SK-N-SH (cell line): ENCODE results near the gene CDHR3. TPM values are rescaled to one million over a fixed set of nuclear protein-coding genes. Genes with fewer than 3 reads are reported as not detected.

Experiments used
- CTCF ChIA-PET: fragments of 300-600, 350-600 bp; formaldehyde crosslinking; extraction: SDS; loops from one replicate; lab custom pipeline; 2021; lab: Yijun Ruan, JAX
- POLR2A ChIA-PET: fragments of 350-600 bp; sonication (Branson Sonifier 250); formaldehyde crosslinking; extraction: SDS; loops from one replicate; lab custom pipeline; 2020; ENCODE audit warnings: antibody characterized with exemption, inconsistent platforms; lab: Yijun Ruan, JAX
- DNase-seq: peaks from one replicate; pipeline ENCODE4 v3.0.0; 2012
- H2AFZ ChIP-seq: fragments of 200-600 bp; sonication (generic); 2 replicates; pipeline ENCODE4 v1.8.1; 2016; ENCODE audit warnings: antibody characterized with exemption, mild to moderate bottlenecking, low read depth
- H3F3A ChIP-seq: fragments of 200-600 bp; sonication (generic); replicated peaks from 2 replicates; pipeline ENCODE3; 2016; ENCODE audit warnings: antibody characterized with exemption, mild to moderate bottlenecking; ENCODE audit not compliant: insufficient read depth
- H3K27ac ChIP-seq, 2 experiments: fragments of 200-500 bp in 1 of 2; fragments of 200-600 bp in 1 of 2; sonication (Bioruptor generic) in 1 of 2; sonication (generic), shearing (Covaris generic) in 1 of 2; 2 replicates each; pipeline versions ENCODE4 v1.5.1 to v1.6.1; 2014 to 2016; ENCODE audit warnings: low read depth in 2 of 2, inconsistent platforms in 1 of 2, low read length in 1 of 2, mild to moderate bottlenecking in 1 of 2, mixed read lengths in 1 of 2
- H3K27me3 ChIP-seq: fragments of 200-600 bp; sonication (generic), shearing (Covaris generic); 2 replicates; pipeline ENCODE4 v1.6.1; 2016; ENCODE audit warnings: mixed run types; ENCODE audit not compliant: insufficient read depth
- H3K36me3 ChIP-seq, 2 experiments: fragments of 200-500 bp in 1 of 2; fragments of 200-600 bp in 1 of 2; sonication (Bioruptor generic) in 1 of 2; sonication (generic) in 1 of 2; replicated peaks in 1 of 2; 2 replicates each; pipeline versions ENCODE3 to v1.5.1; 2014 to 2016; ENCODE audit warnings: low read length in 1 of 2, mild to moderate bottlenecking in 1 of 2; ENCODE audit not compliant: insufficient read depth in 2 of 2, control insufficient read depth in 1 of 2
- H3K4me1 ChIP-seq, 2 experiments: fragments of 200-500 bp in 1 of 2; fragments of 200-600 bp in 1 of 2; sonication (Bioruptor generic) in 1 of 2; sonication (generic), shearing (Covaris generic) in 1 of 2; 2 replicates each; pipeline versions ENCODE4 v1.5.1 to v1.6.1; 2014 to 2016; ENCODE audit warnings: low read depth in 1 of 2, low read length in 1 of 2, mixed run types in 1 of 2; ENCODE audit not compliant: insufficient read depth in 2 of 2, control insufficient read depth in 1 of 2
- H3K4me2 ChIP-seq: fragments of 200-600 bp; sonication (generic), shearing (Covaris generic); 2 replicates; pipeline ENCODE4 v1.6.1; 2017; ENCODE audit warnings: mixed run types
- H3K4me3 ChIP-seq, 2 experiments: fragments of 200-500 bp in 1 of 2; fragments of 200-600 bp in 1 of 2; sonication (Bioruptor generic) in 1 of 2; sonication (generic), shearing (Covaris generic) in 1 of 2; 2 replicates each; pipeline versions ENCODE4 v1.5.1 to v1.8.1; 2014 to 2016; ENCODE audit warnings: low read depth in 2 of 2, inconsistent platforms in 1 of 2, low read length in 1 of 2, mild to moderate bottlenecking in 1 of 2, mixed read lengths in 1 of 2, moderate library complexity in 1 of 2
- H3K79me2 ChIP-seq: fragments of 200-600 bp; sonication (generic); 2 replicates; pipeline ENCODE4 v1.8.1; 2017; ENCODE audit warnings: mild to moderate bottlenecking; ENCODE audit not compliant: insufficient read depth
- H3K9ac ChIP-seq: fragments of 200-600 bp; sonication (generic); 2 replicates; pipeline ENCODE4 v1.6.1; 2017; ENCODE audit warnings: mixed run types
- H3K9me2 ChIP-seq: fragments of 200-600 bp; sonication (generic); 2 replicates; pipeline ENCODE4 v1.6.1; 2017; ENCODE audit warnings: mixed run types
- H3K9me3 ChIP-seq: fragments of 200-600 bp; sonication (generic); 2 replicates; pipeline ENCODE4 v1.6.1; 2017; ENCODE audit warnings: mixed run types, mild to moderate bottlenecking, moderate library complexity
- H4K20me1 ChIP-seq: fragments of 200-600 bp; sonication (generic); 2 replicates; pipeline ENCODE4 v1.6.1; 2017; ENCODE audit warnings: mild to moderate bottlenecking, mixed run types; ENCODE audit not compliant: insufficient read depth
- CHD2 ChIP-seq: fragments of 150-350 bp; IDR thresholded peaks from 2 replicates; pipeline ENCODE4 v1.6.1; 2018; ENCODE audit warnings: low read length; ENCODE audit not compliant: partially characterized antibody
- ELF1 ChIP-seq: IDR thresholded peaks from 2 replicates; pipeline ENCODE4 v1.4.0; 2012
- EZH2phosphoT487 ChIP-seq: fragments of 200-600 bp; sonication (generic); IDR thresholded peaks from 2 replicates; pipeline ENCODE4 v1.6.1; 2017; ENCODE audit warnings: low read depth, mixed run types, mild to moderate bottlenecking, antibody characterized with exemption, moderate library complexity, borderline replicate concordance
- FOXJ3 ChIP-seq: sonication (generic); formaldehyde crosslinking; IDR thresholded peaks from 2 replicates; pipeline ENCODE4 v1.5.1; 2020; ENCODE audit warnings: mild to moderate bottlenecking, missing genetic modification reagents
- FOXM1 ChIP-seq: IDR thresholded peaks from 2 replicates; pipeline ENCODE4 v1.4.0; 2012; ENCODE audit warnings: low read depth, mild to moderate bottlenecking
- GABPA ChIP-seq: IDR thresholded peaks from 2 replicates; pipeline ENCODE4 v1.4.0; 2012; ENCODE audit warnings: low read depth, mild to moderate bottlenecking
- MEF2A ChIP-seq: IDR thresholded peaks from 2 replicates; pipeline ENCODE4 v1.4.0; 2012; ENCODE audit warnings: low read depth, borderline replicate concordance
- NRF1 ChIP-seq: IDR thresholded peaks from 2 replicates; pipeline ENCODE4 v1.6.1; 2012; ENCODE audit warnings: low read depth, mild to moderate bottlenecking, low read length
- POLR2AphosphoS5 ChIP-seq: IDR thresholded peaks from 2 replicates; pipeline ENCODE4 v1.6.1; 2012; ENCODE audit warnings: low read depth, low read length
- RAD21 ChIP-seq: IDR thresholded peaks from 2 replicates; pipeline ENCODE4 v1.6.1; 2012; ENCODE audit warnings: mild to moderate bottlenecking, low read length
- RXRA ChIP-seq: IDR thresholded peaks from 2 replicates; pipeline ENCODE4 v1.4.0; 2012; ENCODE audit warnings: low read depth, mild to moderate bottlenecking, borderline replicate concordance
- SIN3A ChIP-seq: IDR thresholded peaks from 2 replicates; pipeline ENCODE4 v1.6.1; 2012; ENCODE audit warnings: low read depth, mild to moderate bottlenecking, low read length, moderate library complexity, borderline replicate concordance
- SMC3 ChIP-seq: IDR thresholded peaks from 2 replicates; pipeline ENCODE4 v1.6.1; 2012; ENCODE audit warnings: low read depth, low read length, improper control_type of control experiment
- TAF1 ChIP-seq: IDR thresholded peaks from 2 replicates; pipeline ENCODE4 v1.6.1; 2012; ENCODE audit warnings: low read depth, mild to moderate bottlenecking, low read length, moderate library complexity, borderline replicate concordance
- WGBS: methylation state at CpG from one replicate; pipeline ENCODE4 v1.1.6; 2017; ENCODE audit warnings: low lambda C conversion rate; 5-methylcytosine and 5-hydroxymethylcytosine counted together
- polyA plus RNA-seq, 3 experiments: library from polyadenylated mRNA; depleted of rRNA; stranded (reverse); fragments of >200 nt; gene quantifications; 2 replicates each; pipeline ENCODE4 v1.2.3, GENCODE V29; 2012
- TF ChIP-seq, protein P1 (sequence below): IDR thresholded peaks from 2 replicates; pipeline ENCODE4; 2012
- TF ChIP-seq, protein P2 (sequence below): IDR thresholded peaks from 2 replicates; pipeline ENCODE4 v1.4.0; 2012; ENCODE audit warnings: low read depth
- TF ChIP-seq, protein P3 (sequence below): IDR thresholded peaks from 2 replicates; pipeline ENCODE4 v1.6.1; 2012; ENCODE audit warnings: mild to moderate bottlenecking, low read depth, low read length, moderate library complexity
- TF ChIP-seq, protein P4 (sequence below): fragments of 200-600 bp; sonication (generic); IDR thresholded peaks from 2 replicates; pipeline ENCODE4 v1.6.1; 2017; ENCODE audit warnings: antibody characterized with exemption, mild to moderate bottlenecking, moderate library complexity
- TF ChIP-seq, protein P5 (sequence below): fragments of 150-350 bp; IDR thresholded peaks from 2 replicates; pipeline ENCODE4 v1.6.1; 2016; ENCODE audit warnings: mild to moderate bottlenecking, low read depth, low read length
- TF ChIP-seq, protein P6 (sequence below): fragments of 150-350 bp; IDR thresholded peaks from 2 replicates; pipeline ENCODE4 v1.6.1; 2017; ENCODE audit warnings: antibody characterized with exemption, low read length, low read depth, borderline replicate concordance

Gene CDHR3
- polyA plus RNA-seq, 1 of the 3 experiments (the other 2 are of a cell fraction): 7.5 TPM

DNA sequence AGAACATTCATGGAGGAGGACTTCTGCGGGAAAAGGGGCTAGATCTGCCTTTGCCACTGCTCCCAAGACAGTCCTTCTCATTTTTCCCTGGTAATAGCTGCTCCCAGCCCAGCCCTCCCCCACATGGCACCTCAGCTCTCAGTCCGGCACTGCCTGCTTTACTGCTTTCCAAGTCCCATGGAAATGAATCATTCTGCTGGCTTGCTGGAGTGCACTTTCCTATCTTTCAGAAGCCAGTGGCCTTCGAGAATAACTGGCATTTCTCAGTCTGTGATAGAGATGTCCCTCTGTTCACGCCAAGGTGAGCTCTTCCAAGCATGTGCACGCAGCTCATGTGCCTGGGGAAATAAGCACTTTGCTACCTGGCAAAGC lies 87.7 kb downstream of the CDHR3 start (continued):
- TF ChIP-seq NRF1 (no peak), FOXM1 (no peak)
- TF ChIP-seq, all 33 proteins: peak for 0

DNA sequence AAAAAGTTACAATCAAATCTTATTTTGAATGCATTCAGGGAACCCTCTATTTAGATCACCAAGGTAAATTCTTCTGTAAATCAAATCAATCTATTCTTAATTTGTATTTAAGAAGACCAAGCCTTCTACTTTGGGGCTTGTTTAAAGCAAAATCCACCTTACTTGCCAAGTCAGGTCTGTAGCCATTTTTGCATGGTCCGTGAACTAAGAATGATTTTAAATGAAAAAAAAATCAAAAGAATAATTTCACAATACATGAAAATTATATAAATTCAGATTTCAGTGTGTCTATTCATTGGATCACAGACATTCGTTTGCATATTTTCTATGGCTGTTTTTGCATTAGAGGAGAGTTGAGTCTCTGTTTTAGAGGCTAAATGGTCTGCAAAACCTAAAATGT lies 89.6 kb downstream of the CDHR3 start:
- TF ChIP-seq FOXJ3: no peak
- no peak for TF ChIP-seq TAF1
- no peak for TF ChIP-seq SMC3
- TF ChIP-seq, protein P1, sequence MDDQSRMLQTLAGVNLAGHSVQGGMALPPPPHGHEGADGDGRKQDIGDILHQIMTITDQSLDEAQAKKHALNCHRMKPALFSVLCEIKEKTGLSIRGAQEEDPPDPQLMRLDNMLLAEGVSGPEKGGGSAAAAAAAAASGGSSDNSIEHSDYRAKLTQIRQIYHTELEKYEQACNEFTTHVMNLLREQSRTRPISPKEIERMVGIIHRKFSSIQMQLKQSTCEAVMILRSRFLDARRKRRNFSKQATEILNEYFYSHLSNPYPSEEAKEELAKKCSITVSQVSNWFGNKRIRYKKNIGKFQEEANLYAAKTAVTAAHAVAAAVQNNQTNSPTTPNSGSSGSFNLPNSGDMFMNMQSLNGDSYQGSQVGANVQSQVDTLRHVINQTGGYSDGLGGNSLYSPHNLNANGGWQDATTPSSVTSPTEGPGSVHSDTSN: no peak
- no peak for TF ChIP-seq ELF1
- TF ChIP-seq, protein P2, sequence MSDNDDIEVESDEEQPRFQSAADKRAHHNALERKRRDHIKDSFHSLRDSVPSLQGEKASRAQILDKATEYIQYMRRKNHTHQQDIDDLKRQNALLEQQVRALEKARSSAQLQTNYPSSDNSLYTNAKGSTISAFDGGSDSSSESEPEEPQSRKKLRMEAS: no peak
- no peak for TF ChIP-seq POLR2AphosphoS5
- TF ChIP-seq, protein P3, sequence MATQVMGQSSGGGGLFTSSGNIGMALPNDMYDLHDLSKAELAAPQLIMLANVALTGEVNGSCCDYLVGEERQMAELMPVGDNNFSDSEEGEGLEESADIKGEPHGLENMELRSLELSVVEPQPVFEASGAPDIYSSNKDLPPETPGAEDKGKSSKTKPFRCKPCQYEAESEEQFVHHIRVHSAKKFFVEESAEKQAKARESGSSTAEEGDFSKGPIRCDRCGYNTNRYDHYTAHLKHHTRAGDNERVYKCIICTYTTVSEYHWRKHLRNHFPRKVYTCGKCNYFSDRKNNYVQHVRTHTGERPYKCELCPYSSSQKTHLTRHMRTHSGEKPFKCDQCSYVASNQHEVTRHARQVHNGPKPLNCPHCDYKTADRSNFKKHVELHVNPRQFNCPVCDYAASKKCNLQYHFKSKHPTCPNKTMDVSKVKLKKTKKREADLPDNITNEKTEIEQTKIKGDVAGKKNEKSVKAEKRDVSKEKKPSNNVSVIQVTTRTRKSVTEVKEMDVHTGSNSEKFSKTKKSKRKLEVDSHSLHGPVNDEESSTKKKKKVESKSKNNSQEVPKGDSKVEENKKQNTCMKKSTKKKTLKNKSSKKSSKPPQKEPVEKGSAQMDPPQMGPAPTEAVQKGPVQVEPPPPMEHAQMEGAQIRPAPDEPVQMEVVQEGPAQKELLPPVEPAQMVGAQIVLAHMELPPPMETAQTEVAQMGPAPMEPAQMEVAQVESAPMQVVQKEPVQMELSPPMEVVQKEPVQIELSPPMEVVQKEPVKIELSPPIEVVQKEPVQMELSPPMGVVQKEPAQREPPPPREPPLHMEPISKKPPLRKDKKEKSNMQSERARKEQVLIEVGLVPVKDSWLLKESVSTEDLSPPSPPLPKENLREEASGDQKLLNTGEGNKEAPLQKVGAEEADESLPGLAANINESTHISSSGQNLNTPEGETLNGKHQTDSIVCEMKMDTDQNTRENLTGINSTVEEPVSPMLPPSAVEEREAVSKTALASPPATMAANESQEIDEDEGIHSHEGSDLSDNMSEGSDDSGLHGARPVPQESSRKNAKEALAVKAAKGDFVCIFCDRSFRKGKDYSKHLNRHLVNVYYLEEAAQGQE: no peak
- TF ChIP-seq SIN3A: no peak
- TF ChIP-seq FOXM1: no peak
- TF ChIP-seq EZH2phosphoT487: no peak
- TF ChIP-seq, protein P4, sequence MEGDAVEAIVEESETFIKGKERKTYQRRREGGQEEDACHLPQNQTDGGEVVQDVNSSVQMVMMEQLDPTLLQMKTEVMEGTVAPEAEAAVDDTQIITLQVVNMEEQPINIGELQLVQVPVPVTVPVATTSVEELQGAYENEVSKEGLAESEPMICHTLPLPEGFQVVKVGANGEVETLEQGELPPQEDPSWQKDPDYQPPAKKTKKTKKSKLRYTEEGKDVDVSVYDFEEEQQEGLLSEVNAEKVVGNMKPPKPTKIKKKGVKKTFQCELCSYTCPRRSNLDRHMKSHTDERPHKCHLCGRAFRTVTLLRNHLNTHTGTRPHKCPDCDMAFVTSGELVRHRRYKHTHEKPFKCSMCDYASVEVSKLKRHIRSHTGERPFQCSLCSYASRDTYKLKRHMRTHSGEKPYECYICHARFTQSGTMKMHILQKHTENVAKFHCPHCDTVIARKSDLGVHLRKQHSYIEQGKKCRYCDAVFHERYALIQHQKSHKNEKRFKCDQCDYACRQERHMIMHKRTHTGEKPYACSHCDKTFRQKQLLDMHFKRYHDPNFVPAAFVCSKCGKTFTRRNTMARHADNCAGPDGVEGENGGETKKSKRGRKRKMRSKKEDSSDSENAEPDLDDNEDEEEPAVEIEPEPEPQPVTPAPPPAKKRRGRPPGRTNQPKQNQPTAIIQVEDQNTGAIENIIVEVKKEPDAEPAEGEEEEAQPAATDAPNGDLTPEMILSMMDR: no peak
- TF ChIP-seq, protein P5, sequence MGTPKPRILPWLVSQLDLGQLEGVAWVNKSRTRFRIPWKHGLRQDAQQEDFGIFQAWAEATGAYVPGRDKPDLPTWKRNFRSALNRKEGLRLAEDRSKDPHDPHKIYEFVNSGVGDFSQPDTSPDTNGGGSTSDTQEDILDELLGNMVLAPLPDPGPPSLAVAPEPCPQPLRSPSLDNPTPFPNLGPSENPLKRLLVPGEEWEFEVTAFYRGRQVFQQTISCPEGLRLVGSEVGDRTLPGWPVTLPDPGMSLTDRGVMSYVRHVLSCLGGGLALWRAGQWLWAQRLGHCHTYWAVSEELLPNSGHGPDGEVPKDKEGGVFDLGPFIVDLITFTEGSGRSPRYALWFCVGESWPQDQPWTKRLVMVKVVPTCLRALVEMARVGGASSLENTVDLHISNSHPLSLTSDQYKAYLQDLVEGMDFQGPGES: no peak
- TF ChIP-seq CHD2: no peak
- no peak for TF ChIP-seq RAD21
- TF ChIP-seq GABPA: no peak
- TF ChIP-seq, protein P6, sequence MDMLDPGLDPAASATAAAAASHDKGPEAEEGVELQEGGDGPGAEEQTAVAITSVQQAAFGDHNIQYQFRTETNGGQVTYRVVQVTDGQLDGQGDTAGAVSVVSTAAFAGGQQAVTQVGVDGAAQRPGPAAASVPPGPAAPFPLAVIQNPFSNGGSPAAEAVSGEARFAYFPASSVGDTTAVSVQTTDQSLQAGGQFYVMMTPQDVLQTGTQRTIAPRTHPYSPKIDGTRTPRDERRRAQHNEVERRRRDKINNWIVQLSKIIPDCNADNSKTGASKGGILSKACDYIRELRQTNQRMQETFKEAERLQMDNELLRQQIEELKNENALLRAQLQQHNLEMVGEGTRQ: no peak
- TF ChIP-seq MEF2A: no peak
- no peak for TF ChIP-seq NRF1
- no peak for TF ChIP-seq RXRA
- TF ChIP-seq, all 33 proteins: peak for 0
- H3K27me3 ChIP-seq: no peaks in the 10 kb centered on the region
- H3K9me2 ChIP-seq: no peaks in the 10 kb centered on the region
- H3F3A ChIP-seq: no peaks in the 10 kb centered on the region
- H3K4me3 ChIP-seq: no peak overlapping the region
- H3K9ac ChIP-seq: no peak overlapping the region
- no peaks in the 10 kb centered on the region for H3K36me3 ChIP-seq
- H3K9me3 ChIP-seq: no peaks in the 10 kb centered on the region
- H3K27ac ChIP-seq: no peak overlapping the region
- CTCF ChIA-PET: interaction anchor here (2.2 to 14.1 kb wide), 3 partner anchors 10 to 108 kb away, joined by 9 to 593 read pairs (median 37); no protein-coding TSS in a partner anchor
- DNase-seq: no peak
- H3K4me1 ChIP-seq: peaks cover 3 to 24% of the 10 kb centered on the region in 2 experiments; a peak in 2 of 4 replicates
- 64% methylated on average over 2 of the region's 2 CpGs for WGBS
- no peak overlapping the region for H2AFZ ChIP-seq
- POLR2A ChIA-PET: no interaction called here
- no peaks in the 10 kb centered on the region for H4K20me1 ChIP-seq
- no peaks in the 10 kb centered on the region for H3K79me2 ChIP-seq
- no peak overlapping the region for H3K4me2 ChIP-seq
